Esophagus (tissue), 2 donors: ENCODE data around the gene SURF6. TPM values are rescaled to one million over a fixed set of nuclear protein-coding genes. Genes with fewer than 3 reads are reported as not detected.
A peak's percentile ranks its signal among the peaks of the same experiment; 100 is the strongest.

Source experiments
- H3K27ac ChIP-seq, 2 donors: one replicate each; pipeline ENCODE4 v1.5.1; 2013; ENCODE audit warnings: low read depth in 2 of 2, mild to moderate bottlenecking in 2 of 2, inconsistent platforms in 1 of 2, low read length in 1 of 2, moderate library complexity in 1 of 2
- H3K27me3 ChIP-seq, 2 donors: one replicate each; pipeline ENCODE4 v1.6.1; 2013; ENCODE audit warnings: low read length in 2 of 2, control low read depth in 1 of 2, mild to moderate bottlenecking in 1 of 2; ENCODE audit not compliant: insufficient read depth in 2 of 2, control insufficient read depth in 1 of 2
- H3K36me3 ChIP-seq, 2 donors: one replicate each; pipeline ENCODE4 v1.6.1; 2013; ENCODE audit warnings: low read length in 1 of 2; ENCODE audit not compliant: control insufficient read depth in 2 of 2, insufficient read depth in 2 of 2
- H3K4me1 ChIP-seq, 2 donors: one replicate each; pipeline ENCODE4 v1.6.1; 2013; ENCODE audit warnings: low read length in 1 of 2; ENCODE audit not compliant: control insufficient read depth in 2 of 2, insufficient read depth in 2 of 2
- H3K4me3 ChIP-seq, 2 donors: one replicate each; pipeline ENCODE4 v1.5.1; 2013; ENCODE audit warnings: low read length in 2 of 2, mild to moderate bottlenecking in 2 of 2, low read depth in 1 of 2, moderate library complexity in 1 of 2
- H3K9me3 ChIP-seq, 2 donors: one replicate each; pipeline ENCODE4 v1.6.1; 2013; ENCODE audit warnings: mild to moderate bottlenecking in 2 of 2, low read depth in 1 of 2, low read length in 1 of 2, moderate library complexity in 1 of 2; ENCODE audit not compliant: control insufficient read depth in 2 of 2, insufficient read depth in 1 of 2
- WGBS, 2 donors: extraction: QIAGEN DNeasy Blood & Tissue Kit; methylation state at CpG; one replicate each; pipeline ENCODE4 v1.1.7; 2013; 5-methylcytosine and 5-hydroxymethylcytosine counted together
- polyA plus RNA-seq, 2 donors: library from polyadenylated mRNA; stranded (reverse); fragments of 200-250 nt; gene quantifications; one replicate each; pipeline ENCODE4 v1.2.3, GENCODE V29; 2013
- donor health status: healthy with polysubstance abuse.
- donor health status: Bipolar disorder and iron deficiency.

The SURF6 gene
- polyA plus RNA-seq, 2 donors = 17.0 to 21.7 TPM

DNA sequence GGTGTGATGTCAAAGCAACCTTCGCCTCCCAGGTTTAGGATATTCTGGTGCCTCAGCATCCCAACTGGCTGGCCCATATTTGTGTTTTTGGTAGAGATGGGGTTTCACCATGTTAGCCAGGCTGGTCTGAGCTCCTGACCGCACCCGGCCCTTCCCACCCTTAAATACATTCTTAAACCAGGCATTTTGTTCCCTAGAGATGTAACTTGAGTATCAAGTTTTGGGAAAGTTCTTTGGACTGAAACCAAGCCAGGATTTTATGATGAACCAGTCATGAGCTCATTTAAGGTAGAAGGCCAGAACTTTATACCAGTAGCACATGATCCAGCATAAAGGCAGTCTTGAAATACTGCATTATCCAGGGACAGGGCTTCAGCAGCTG lies 15.5 kb upstream of the SURF6 start:
- no peaks in the 10 kb centered on the region for H3K27me3 ChIP-seq
- 84 to 90% methylated on average over 3 of the region's 3 CpGs for WGBS, 2 donors
- H3K9me3 ChIP-seq = no peaks in the 10 kb centered on the region
- peaks cover 7 to 36% of the 10 kb centered on the region in 2 donors for H3K36me3 ChIP-seq
- no peak overlapping the region for H3K4me3 ChIP-seq
- peaks cover 0 to 10% of the 10 kb centered on the region in 2 donors for H3K4me1 ChIP-seq
- H3K27ac ChIP-seq = no peak overlapping the region

GRCh38 chr9:133349965-133350616 lies 14.1 kb upstream of the SURF6 start:
- H3K9me3 ChIP-seq = no peaks in the 10 kb centered on the region
- peaks cover 0 to 17% of the 10 kb centered on the region in 2 donors for H3K4me1 ChIP-seq
- H3K27ac ChIP-seq = no peak overlapping the region
- H3K4me3 ChIP-seq = peak overlapping the region in 1 of 2 donors; percentile 6
- H3K36me3 ChIP-seq = peaks cover 7 to 46% of the 10 kb centered on the region in 2 donors
- no peaks in the 10 kb centered on the region for H3K27me3 ChIP-seq
- 68 to 73% methylated on average over 15 of the region's 15 CpGs for WGBS, 2 donors

- Histone ChIP-seq H3K9me3 (no peaks in the 10 kb centered on the region), H3K4me3 (peak overlapping the region; percentile 83 to 100), H3K27me3 (no peaks in the 10 kb centered on the region), H3K4me1 (peaks cover 0 to 15% of the 10 kb centered on the region in 2 donors), H3K27ac (peak overlapping the region; percentile 91 to 95), H3K36me3 (peaks cover 13 to 54% of the 10 kb centered on the region in 2 donors)
- 11 to 13% methylated on average over 25 of the region's 25 CpGs for WGBS, 2 donors
These were observed 13.0 kb upstream of the SURF6 start for GRCh38 chr9:133348718-133349573.

GRCh38 chr9:133347985-133348717 lies 12.2 kb upstream of the SURF6 start, which contains the start of the genes MED22 and RPL7A:
TSS of gene MED22 (minus strand) at chr9:133348131. CDS start at chr9:133346662, 1,469 bp downstream.
TSS of gene RPL7A (plus strand) at chr9:133348218. CDS start at chr9:133348244, 26 bp downstream.
- H3K4me1 ChIP-seq = peaks cover 0 to 15% of the 10 kb centered on the region in 2 donors
- H3K9me3 ChIP-seq = no peaks in the 10 kb centered on the region
- H3K27ac ChIP-seq = peak within 1 kb of the TSS; percentile 91 to 95
- H3K36me3 ChIP-seq = peaks cover 13 to 59% of the 10 kb centered on the region in 2 donors
- 0 to 1% methylated on average over 51 to 64 of the region's 64 CpGs for WGBS, 2 donors
- peak within 1 kb of the TSS; percentile 83 to 100 for H3K4me3 ChIP-seq
- no peaks in the 10 kb centered on the region for H3K27me3 ChIP-seq

GRCh38 chr9:133347515-133347984 lies 11.6 kb upstream of the SURF6 start:
- WGBS, 2 donors = 0% methylated on average over 29 to 41 of the region's 41 CpGs
- no peaks in the 10 kb centered on the region for H3K9me3 ChIP-seq
- H3K36me3 ChIP-seq = peaks cover 13 to 61% of the 10 kb centered on the region in 2 donors
- peak overlapping the region; percentile 89 to 95 for H3K27ac ChIP-seq
- peak overlapping the region; percentile 83 to 100 for H3K4me3 ChIP-seq
- H3K4me1 ChIP-seq = peaks cover 0 to 15% of the 10 kb centered on the region in 2 donors
- no peaks in the 10 kb centered on the region for H3K27me3 ChIP-seq

GRCh38 chr9:133346021-133346785 lies 10.2 kb upstream of the SURF6 start:
- peaks cover 13 to 66% of the 10 kb centered on the region in 2 donors for H3K36me3 ChIP-seq

DNA sequence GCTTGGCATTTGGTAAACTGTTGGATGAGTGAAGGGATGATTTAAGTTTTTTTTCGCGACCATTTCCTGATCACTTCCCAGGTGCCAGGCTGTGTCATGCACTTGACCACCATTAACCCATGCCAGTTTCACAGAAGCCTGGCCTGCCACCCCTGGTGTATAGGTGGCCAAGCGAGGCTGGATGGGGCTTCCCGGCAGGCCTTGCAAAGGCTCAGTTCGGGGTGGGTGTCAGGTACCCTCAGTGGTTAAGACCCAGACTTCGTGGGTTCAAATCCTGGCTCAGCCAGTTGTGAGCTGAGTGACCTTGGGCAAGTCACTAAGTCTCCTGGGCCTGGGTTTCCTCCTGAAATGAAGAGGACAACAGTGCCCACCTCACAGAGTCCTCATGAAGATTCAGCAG lies 9.6 kb upstream of the SURF6 start:
- 90 to 93% methylated on average over 6 of the region's 6 CpGs for WGBS, 2 donors
- H3K36me3 ChIP-seq = peaks cover 10 to 68% of the 10 kb centered on the region in 2 donors
- H3K27me3 ChIP-seq = no peaks in the 10 kb centered on the region
- H3K4me1 ChIP-seq = peaks cover 0 to 15% of the 10 kb centered on the region in 2 donors
- H3K27ac ChIP-seq = no peak overlapping the region
- no peaks in the 10 kb centered on the region for H3K9me3 ChIP-seq
- no peak overlapping the region for H3K4me3 ChIP-seq

More at GRCh38 chr9:133346021-133346785, 10.2 kb upstream of the SURF6 start:
- Histone ChIP-seq H3K4me3 (peak overlapping the region in 1 of 2 donors; percentile 83), H3K4me1 (peaks cover 0 to 15% of the 10 kb centered on the region in 2 donors), H3K9me3 (no peaks in the 10 kb centered on the region), H3K27ac (peak overlapping the region in 1 of 2 donors; percentile 61), H3K27me3 (no peaks in the 10 kb centered on the region)
- 64 to 69% methylated on average over 15 of the region's 15 CpGs for WGBS, 2 donors

DNA sequence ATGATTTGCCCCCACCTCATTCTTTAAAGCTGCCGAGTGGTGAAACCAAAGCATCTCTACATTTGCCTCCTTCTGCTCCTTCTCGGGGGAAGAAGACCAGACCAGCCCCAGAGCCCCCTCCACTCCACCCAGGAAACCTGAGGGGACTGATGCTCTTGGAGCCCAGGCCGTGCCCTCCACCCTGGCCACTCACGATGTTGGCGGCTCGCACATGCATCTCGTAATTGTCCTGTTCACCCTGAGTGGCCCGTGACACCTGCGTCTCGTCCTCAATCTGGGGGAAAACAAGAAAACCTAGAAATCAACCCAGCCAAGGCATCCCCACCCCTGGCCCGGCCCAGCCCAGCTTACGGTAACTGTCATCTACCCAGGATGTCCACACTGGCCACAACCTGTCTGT lies 9.0 kb upstream of the SURF6 start:
- Histone ChIP-seq H3K27me3 (no peaks in the 10 kb centered on the region), H3K4me1 (peaks cover 0 to 15% of the 10 kb centered on the region in 2 donors), H3K27ac (no peak overlapping the region), H3K9me3 (no peaks in the 10 kb centered on the region), H3K4me3 (no peak overlapping the region), H3K36me3 (peaks cover 14 to 68% of the 10 kb centered on the region in 2 donors)
- WGBS, 2 donors = 95 to 98% methylated on average over 12 of the region's 12 CpGs
